Muscle layer of duodenum (tissue), 2 donors: ENCODE results near the gene AGAP3.

Experiments
- H3K27ac ChIP-seq: one replicate; pipeline ENCODE4 v1.7.0; 2013; ENCODE audit warnings: mild to moderate bottlenecking, low read length
- H3K27me3 ChIP-seq: one replicate; pipeline ENCODE4 v1.7.0; 2013; ENCODE audit warnings: low read depth, mild to moderate bottlenecking, control low read depth, low read length
- H3K36me3 ChIP-seq, 2 donors: one replicate each; pipeline ENCODE4 v1.7.0; 2013; ENCODE audit warnings: low read length in 2 of 2, control low read depth in 1 of 2, mild to moderate bottlenecking in 1 of 2; ENCODE audit not compliant: insufficient read depth in 2 of 2, control insufficient read depth in 1 of 2
- H3K4me1 ChIP-seq, 2 donors: one replicate each; pipeline ENCODE4 v1.7.0; 2013; ENCODE audit warnings: low read length in 2 of 2, mild to moderate bottlenecking in 2 of 2, control low read depth in 1 of 2, moderate library complexity in 1 of 2; ENCODE audit not compliant: insufficient read depth in 2 of 2, control insufficient read depth in 1 of 2
- H3K4me3 ChIP-seq, 2 donors: one replicate each; pipeline ENCODE4 v1.7.0; 2013; ENCODE audit warnings: low read length in 2 of 2, low read depth in 1 of 2, mild to moderate bottlenecking in 1 of 2
- H3K9me3 ChIP-seq, 2 donors: one replicate each; pipeline ENCODE4 v1.7.0; 2013; ENCODE audit warnings: low read length in 2 of 2, control low read depth in 1 of 2, mild to moderate bottlenecking in 1 of 2; ENCODE audit not compliant: control insufficient read depth in 1 of 2
- donor health status: healthy.

AGAP3 gene

DNA sequence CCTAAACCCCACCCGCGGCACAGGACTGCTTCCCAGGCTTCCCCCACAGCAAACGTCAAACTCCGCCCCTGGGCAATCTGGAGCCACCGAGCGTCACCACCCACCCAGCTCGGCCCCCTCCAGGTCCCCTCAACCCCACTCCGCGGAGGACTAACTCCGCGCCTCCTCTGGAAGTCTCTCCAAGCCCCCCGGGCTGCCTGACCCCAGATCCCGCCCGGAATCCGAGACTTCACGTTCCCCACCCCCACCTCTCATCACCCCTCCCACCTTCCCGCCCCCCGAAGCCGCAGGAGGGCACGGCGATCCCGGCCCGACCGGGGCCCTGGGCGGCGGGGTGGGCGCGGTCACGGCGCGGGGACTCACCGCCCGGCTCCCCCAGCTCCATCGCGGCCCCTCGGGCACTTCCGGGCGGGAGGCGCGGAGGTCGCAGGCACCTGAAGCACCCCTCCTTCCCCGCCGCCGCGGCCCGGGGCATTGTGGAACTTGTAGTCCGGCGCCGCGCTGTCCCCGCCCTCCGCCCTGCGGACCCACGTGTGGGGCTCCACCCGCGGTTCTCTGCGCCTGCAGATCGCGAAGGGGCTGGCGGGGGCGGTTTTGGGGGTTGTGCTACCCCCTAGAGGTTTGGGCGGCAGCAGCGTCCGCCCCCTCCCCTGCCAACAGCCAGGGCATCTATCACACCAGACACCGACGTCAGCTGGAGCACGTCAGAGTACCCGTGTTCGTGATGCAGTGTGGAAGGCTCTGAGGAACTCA lies 3.0 kb upstream of the AGAP3 start, which contains the start of gene TMUB1:
TSS of gene TMUB1 (minus strand) at position 423 of the 753 bp plus-strand sequence. CDS start 930 bp downstream, outside the sequence.
- Histone ChIP-seq H3K27me3 (no peaks in the 10 kb centered on the region), H3K9me3 (no peaks in the 10 kb centered on the region), H3K27ac (peak within 1 kb of the TSS; percentile 77), H3K36me3 (no peaks in the 10 kb centered on the region), H3K4me3 (peak within 1 kb of the TSS; percentile 74 to 89), H3K4me1 (peaks cover 24 to 55% of the 10 kb centered on the region in 2 donors)

DNA sequence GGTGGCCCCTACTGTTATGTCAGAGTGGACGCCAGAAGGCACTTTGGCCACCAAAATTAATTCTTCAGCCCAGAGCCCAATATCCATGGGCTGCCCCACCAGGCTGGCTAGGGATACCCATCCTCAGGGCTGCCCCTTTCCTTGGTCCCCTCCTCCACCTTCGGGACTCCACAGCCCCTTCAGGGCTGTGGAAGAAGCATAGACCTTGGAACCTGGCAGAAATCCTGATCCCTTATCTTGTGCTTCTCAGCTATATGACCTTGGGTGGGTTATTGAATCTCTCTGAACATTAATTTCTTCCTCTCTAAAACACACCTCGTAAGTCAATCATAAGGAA lies 2.5 kb upstream of the AGAP3 start:
- Histone ChIP-seq H3K4me1 (peaks cover 29 to 53% of the 10 kb centered on the region in 2 donors), H3K36me3 (no peaks in the 10 kb centered on the region), H3K27ac (no peak overlapping the region), H3K4me3 (peak overlapping the region; percentile 74 to 89), H3K27me3 (no peaks in the 10 kb centered on the region), H3K9me3 (no peaks in the 10 kb centered on the region)

DNA sequence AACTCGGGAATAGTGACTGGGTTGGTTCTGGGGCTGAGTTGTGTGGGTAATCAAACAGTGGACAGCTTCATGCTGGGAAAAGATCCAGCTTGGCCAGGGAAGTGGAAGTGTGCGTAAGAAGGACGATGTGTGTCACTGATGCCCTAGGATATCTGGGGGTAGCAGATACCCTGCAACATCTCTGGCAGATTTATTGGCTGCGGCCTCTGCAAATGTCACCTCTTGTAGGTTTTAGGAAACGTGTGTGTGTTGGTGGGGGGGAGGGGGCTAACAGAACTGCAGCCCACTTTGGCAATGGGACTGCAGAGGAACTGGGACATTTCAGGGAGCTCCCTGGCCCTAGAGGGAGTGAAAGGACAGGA lies 965 bp upstream of the AGAP3 start:
- H3K9me3 ChIP-seq = no peaks in the 10 kb centered on the region
- H3K36me3 ChIP-seq = no peaks in the 10 kb centered on the region
- H3K4me3 ChIP-seq = peak overlapping the region; percentile 48 to 68
- H3K27me3 ChIP-seq = no peaks in the 10 kb centered on the region
- H3K27ac ChIP-seq = peak overlapping the region; percentile 51
- peaks cover 36 to 51% of the 10 kb centered on the region in 2 donors for H3K4me1 ChIP-seq

DNA sequence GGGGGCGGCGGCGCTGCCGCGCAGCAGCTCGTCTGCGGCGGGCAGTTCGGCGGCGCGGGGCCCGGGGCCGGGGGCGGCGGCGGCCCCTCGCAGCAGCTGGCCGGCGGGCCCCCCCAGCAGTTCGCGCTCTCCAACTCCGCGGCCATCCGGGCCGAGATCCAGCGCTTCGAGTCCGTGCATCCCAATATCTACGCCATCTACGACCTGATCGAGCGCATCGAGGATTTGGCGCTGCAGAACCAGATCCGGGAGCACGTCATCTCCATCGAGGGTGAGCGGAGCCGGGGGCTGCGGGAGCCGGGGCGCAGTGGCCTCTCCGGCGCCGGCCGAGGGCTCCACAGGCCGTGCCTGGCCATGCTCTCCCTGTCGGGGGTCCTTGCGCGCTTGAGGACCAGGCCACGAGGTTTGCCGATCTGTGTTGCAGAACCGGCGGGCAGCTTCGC lies 548 bp downstream of the AGAP3 start:
- peaks cover 35 to 48% of the 10 kb centered on the region in 2 donors for H3K4me1 ChIP-seq

DNA sequence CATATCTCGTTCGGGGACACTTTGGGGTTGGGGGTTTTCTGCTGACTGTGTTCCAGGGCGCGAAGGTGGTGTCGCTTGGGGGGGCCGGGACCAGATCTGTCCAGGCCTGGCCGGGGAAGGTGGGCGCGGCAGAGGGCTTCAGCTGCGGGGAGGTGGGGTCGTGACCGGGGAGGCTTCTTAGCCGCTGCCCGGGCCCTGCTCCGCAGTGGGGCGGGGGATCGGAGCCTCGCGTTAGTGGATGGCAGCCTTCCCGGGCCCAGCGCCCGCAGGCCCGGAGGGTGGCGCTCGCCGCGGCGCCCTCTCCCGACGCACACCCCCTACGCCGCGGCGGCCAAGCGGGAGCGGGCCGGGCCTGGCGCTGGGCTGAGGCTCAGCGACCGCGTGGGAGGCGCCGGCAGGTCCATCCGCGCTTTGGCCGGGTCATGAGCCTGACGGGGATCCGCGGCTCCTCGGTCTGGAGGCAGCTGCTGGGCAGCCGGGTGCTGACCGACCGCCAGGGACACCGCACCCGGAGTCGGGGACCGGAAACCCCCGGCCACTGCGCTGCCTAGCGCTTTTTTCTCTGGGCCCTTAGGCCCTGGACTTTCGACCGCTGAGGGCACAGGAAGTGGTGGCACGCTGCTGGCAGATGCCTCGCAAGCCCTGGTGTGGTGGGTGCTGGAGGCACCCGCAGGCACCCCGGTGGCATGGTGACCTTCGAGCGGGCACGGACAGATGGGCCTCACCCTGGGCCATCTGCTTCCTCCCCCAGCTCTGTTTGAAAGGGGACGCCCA lies 1.2 kb downstream of the AGAP3 start:
- H3K4me1 ChIP-seq = peaks cover 29 to 42% of the 10 kb centered on the region in 2 donors

More for the DNA sequence above, 548 bp downstream of the AGAP3 start:
- Histone ChIP-seq H3K4me3 (peak overlapping the region; percentile 71 to 86), H3K27ac (no peak overlapping the region), H3K9me3 (no peaks in the 10 kb centered on the region), H3K36me3 (no peaks in the 10 kb centered on the region), H3K27me3 (no peaks in the 10 kb centered on the region)

DNA sequence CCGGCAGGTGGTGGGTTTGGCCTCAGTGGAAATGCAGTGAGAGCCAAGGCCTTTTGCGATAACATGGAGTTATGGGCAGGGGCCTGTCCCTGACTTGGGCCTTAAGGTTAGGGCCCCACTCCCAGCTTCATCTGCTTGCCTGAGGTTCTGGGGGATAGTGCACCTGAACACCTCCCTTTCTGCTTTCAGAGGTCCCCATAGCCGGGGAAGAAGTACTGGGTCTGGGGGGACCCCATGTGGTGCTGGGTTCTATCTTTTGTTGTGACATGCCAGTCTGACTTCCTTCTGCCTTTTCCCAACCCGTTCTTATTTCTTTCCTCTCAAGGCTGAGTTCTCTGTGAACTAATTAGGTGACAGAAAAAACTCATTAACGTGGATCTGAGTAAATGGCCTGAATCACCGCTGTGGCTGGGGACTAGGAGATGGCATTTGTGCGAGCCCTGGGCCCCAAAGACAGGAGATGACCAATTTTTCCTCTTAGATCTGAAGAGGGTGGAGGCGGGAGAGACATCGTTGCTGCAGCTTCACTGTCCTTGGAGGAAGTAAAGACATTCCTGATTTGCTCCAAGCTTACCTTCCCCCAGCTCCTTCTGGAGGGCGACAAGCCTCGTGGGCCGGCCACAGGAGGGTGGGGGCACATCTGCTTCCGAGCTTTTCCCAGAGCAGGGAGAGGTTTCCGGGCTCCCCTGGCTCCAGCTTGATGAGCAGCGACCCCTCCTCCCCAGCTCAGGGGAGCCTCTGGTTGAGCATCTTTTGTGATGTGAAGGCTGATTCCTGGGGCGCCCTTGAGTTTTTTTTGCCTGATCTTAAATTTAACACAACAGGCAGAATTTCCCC lies 2.0 kb downstream of the AGAP3 start:
- Histone ChIP-seq H3K4me1 (peaks cover 29 to 39% of the 10 kb centered on the region in 2 donors), H3K27ac (peak overlapping the region; percentile 96), H3K27me3 (no peaks in the 10 kb centered on the region), H3K9me3 (no peaks in the 10 kb centered on the region), H3K36me3 (peaks cover 0 to 7% of the 10 kb centered on the region in 2 donors), H3K4me3 (peak overlapping the region; percentile 71 to 86)

More for the DNA sequence above, 1.2 kb downstream of the AGAP3 start:
- Histone ChIP-seq H3K27me3 (no peaks in the 10 kb centered on the region), H3K4me3 (peak overlapping the region; percentile 71 to 86), H3K9me3 (no peaks in the 10 kb centered on the region), H3K27ac (peak overlapping the region; percentile 96), H3K36me3 (peaks cover 0 to 5% of the 10 kb centered on the region in 2 donors)

DNA sequence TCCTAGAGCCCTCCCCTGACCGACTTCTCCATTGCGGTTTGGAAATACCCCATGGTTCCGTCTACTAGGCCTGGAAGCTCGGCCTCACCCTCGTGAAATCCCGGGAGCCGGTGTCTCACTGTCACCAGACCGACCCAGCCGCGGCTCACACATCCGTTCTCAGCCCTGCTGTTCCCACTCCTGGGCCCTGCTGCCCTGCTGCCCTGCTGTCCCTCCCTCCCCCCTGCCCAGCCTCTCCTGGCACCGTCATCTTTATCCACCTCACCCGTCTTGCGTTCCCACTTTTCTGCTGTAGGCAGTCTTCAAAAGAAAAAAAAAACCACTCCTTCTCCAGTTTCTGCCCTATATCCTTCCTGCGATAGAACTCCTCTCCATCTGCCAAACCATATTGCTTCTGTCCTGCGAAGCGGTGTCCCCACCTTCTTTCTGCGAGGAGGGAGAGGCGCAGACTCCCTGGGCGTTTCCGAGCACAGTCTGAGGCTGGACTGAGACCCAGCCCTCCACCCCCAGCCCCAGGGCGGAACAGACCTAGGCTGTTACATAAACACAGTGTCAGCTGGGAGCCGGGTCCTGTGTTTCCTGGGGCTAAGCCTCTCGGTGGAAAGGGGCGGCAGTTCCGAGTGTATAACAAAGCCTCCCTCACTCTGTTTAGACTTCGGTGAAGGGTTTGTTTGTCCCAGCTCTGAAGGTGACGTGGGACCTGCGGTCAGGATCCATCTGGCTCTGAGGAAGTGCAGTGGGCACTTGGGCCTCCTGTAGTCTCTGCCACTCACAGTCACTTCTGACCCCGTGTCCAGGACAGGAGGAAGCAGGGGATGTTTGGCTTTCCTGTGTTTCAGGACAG lies 2.8 kb downstream of the AGAP3 start:
- peaks cover 24 to 39% of the 10 kb centered on the region in 2 donors for H3K4me1 ChIP-seq
- H3K4me3 ChIP-seq = peak overlapping the region; percentile 71 to 86

DNA sequence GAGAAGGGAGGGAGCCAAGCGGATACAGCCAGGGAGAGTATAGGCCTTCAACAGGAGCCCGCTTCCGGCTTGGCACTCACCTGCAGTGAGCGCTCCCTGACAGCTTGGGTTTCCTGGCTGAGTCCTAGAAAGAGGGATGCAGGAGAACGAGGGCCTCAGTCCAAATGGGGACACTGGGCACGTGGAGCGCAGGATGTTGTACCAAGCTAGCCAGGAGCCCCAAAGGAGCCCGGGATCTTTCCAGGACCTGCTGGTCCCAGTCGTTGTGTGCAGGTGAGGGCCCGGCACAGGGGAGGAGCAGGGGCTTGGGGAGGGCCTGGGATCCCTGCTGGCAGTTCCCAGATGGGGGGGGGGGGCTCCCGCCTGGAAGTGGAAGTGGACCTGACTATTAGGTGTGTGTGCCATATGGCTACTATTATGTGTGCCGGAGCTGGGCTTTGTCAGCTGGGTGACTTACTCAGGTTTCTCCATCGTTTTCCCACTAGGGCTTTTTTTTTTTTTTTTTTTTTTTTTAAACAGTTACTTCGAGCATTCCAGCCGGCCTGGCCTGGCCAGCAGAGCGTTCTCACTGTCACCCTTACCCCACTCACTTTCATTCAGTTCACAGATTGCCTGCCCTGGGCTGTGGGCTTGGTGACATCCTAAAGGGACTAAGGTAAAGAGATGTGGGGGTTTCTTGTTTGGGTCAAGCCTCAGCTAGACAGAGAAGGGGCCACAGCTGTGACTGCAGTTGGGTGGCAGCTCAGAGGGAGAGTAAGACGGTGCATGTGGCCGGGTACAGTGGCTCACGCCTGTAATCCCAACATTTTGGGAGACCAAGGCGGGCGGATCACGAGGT lies 3.8 kb downstream of the AGAP3 start:
- Histone ChIP-seq H3K36me3 (peaks cover 0 to 7% of the 10 kb centered on the region in 2 donors), H3K27ac (peak overlapping the region; percentile 96), H3K27me3 (no peaks in the 10 kb centered on the region), H3K9me3 (no peaks in the 10 kb centered on the region), H3K4me1 (peaks cover 22 to 43% of the 10 kb centered on the region in 2 donors), H3K4me3 (peak overlapping the region; percentile 71 to 86)

More for the DNA sequence above, 2.8 kb downstream of the AGAP3 start:
- peak overlapping the region; percentile 96 for H3K27ac ChIP-seq
- H3K27me3 ChIP-seq = no peaks in the 10 kb centered on the region
- H3K36me3 ChIP-seq = peaks cover 0 to 7% of the 10 kb centered on the region in 2 donors
- H3K9me3 ChIP-seq = no peaks in the 10 kb centered on the region

DNA sequence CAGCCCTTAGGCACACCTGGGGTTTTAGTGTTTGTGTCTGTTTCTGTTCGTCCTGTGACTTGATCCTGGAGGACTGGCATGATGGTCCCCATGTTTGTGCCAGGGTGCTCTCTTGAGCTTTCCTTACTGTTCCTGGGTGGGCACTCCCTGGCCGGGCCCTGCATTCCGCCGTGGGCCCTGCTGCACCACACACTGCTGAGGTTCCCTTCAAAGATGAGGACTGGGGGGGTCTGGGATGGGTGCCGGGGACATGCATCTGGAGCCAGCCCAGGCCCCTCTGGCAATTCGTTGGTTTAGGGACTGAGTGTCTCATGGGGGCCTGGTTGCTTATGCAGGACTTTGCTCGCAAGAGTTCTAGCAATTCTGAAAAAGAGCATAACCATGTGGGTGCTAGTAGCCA lies 4.7 kb downstream of the AGAP3 start:
- Histone ChIP-seq H3K27me3 (no peaks in the 10 kb centered on the region), H3K27ac (no peak overlapping the region), H3K36me3 (peaks cover 0 to 7% of the 10 kb centered on the region in 2 donors), H3K9me3 (no peaks in the 10 kb centered on the region), H3K4me3 (no peak overlapping the region), H3K4me1 (peaks cover 18 to 42% of the 10 kb centered on the region in 2 donors)

DNA sequence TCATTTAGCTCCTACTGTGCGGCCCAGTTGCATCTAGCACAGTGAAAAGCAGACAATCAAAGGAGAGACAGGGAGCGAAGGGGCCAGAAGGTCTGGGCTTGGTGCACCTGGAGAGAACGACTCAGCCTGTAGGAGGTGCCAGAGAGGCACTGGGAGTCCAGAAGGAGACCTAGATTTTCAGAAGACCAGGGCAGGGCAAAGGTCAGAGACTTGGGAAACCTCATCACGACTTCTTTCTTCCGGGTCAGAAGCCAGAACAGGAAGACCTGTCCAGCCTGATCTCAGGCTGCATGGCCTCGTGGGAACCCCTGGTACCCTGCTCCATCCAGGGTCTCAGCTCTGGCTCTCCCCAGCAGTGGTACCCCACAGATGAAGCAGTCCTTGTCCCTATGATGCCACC lies 5.2 kb downstream of the AGAP3 start:
- Histone ChIP-seq H3K36me3 (peaks cover 0 to 7% of the 10 kb centered on the region in 2 donors), H3K27ac (no peak overlapping the region), H3K4me3 (no peak overlapping the region), H3K4me1 (peaks cover 18 to 42% of the 10 kb centered on the region in 2 donors), H3K9me3 (no peaks in the 10 kb centered on the region), H3K27me3 (no peaks in the 10 kb centered on the region)
